Lung (tissue), 12 donors: ENCODE measurements around the gene ZFHX2. TPM values are rescaled to one million over a fixed set of nuclear protein-coding genes. Genes with fewer than 3 reads are reported as not detected.

ENCODE experiments used
- ATAC-seq: fragments of 200-7000 bp; cut with Tn5 transposase; one replicate; pipeline ENCODE4 v1.9.1; 2020; ENCODE audit warnings: moderate number of reproducible peaks; ENCODE audit not compliant: insufficient read depth, low FRiP score
- DNase-seq, 3 donors: peaks; one replicate each; pipeline ENCODE4 v3.0.0-alpha.2; 2013 to 2017
- H3K27ac ChIP-seq, 2 donors: one replicate each; pipeline ENCODE4 v1.5.1; 2013; ENCODE audit warnings: mild to moderate bottlenecking in 2 of 2, moderate library complexity in 2 of 2, control low read depth in 1 of 2, inconsistent platforms in 1 of 2, low read depth in 1 of 2, low read length in 1 of 2
- H3K27me3 ChIP-seq, 3 donors: one replicate each; pipeline ENCODE4 v1.5.1; 2013; ENCODE audit warnings: low read length in 2 of 3; ENCODE audit not compliant: control insufficient read depth in 3 of 3, insufficient read depth in 3 of 3
- H3K36me3 ChIP-seq, 4 donors: one replicate each; pipeline ENCODE4 v1.5.1; 2013; ENCODE audit warnings: low read length in 4 of 4, mild to moderate bottlenecking in 1 of 4, moderate library complexity in 1 of 4; ENCODE audit not compliant: control insufficient read depth in 4 of 4, insufficient read depth in 4 of 4
- H3K4me1 ChIP-seq, 5 donors: one replicate each; pipeline ENCODE4 v1.5.1; 2013; ENCODE audit warnings: low read length in 5 of 5, mild to moderate bottlenecking in 2 of 5, moderate library complexity in 1 of 5; ENCODE audit not compliant: control insufficient read depth in 5 of 5, insufficient read depth in 5 of 5
- H3K4me3 ChIP-seq: one replicate; pipeline ENCODE4 v1.5.1; 2013; ENCODE audit warnings: mild to moderate bottlenecking, control low read depth, moderate library complexity
- H3K9ac ChIP-seq, 2 donors: one replicate each; pipeline ENCODE4 v1.5.1; 2013; ENCODE audit warnings: low read length in 2 of 2, control low read depth in 1 of 2; ENCODE audit not compliant: insufficient read depth in 1 of 2
- H3K9me3 ChIP-seq, 4 donors: one replicate each; pipeline ENCODE4 v1.5.1; 2013; ENCODE audit warnings: low read length in 3 of 4, mild to moderate bottlenecking in 1 of 4, moderate library complexity in 1 of 4; ENCODE audit not compliant: control insufficient read depth in 4 of 4, insufficient read depth in 3 of 4
- CTCF ChIP-seq: IDR thresholded peaks from 2 replicates; pipeline ENCODE4 v1.5.1; 2012; ENCODE audit warnings: mild to moderate bottlenecking; ENCODE audit errors: control extremely low read depth, extremely low read depth
- WGBS, 2 donors: extraction: QIAGEN DNeasy Blood & Tissue Kit; methylation state at CpG; one replicate each; pipeline ENCODE4 v1.1.7; 2013; 5-methylcytosine and 5-hydroxymethylcytosine counted together
- polyA plus RNA-seq, 2 donors: library from polyadenylated mRNA; stranded (reverse); fragments of 200-250 nt; gene quantifications; one replicate each; pipeline ENCODE4 v1.2.1, GENCODE V29; 2013
- total RNA-seq, 2 donors: library from RNA; depleted of rRNA in 1 of 2; stranded (reverse); fragments of >200 nt in 1 of 2; gene quantifications; one replicate each; pipeline ENCODE4 v1.2.1, GENCODE V29; 2014 to 2021
- donor health status: control.
- donor health status: control.
- donor health status: Bipolar disorder and iron deficiency.
- donor health status: healthy.
- donor health status: DM: yes; HTN: yes; CAD: no.

ZFHX2 gene
- total and polyA plus RNA-seq, 4 donors: 0.50 to 4.5 (median 0.75) TPM

GRCh38 chr14:23470947-23471346 is 80.6 kb downstream of the ZFHX2 start:
- no peaks in the 10 kb centered on the region for H3K9me3 ChIP-seq
- DNase-seq (no peak), ATAC-seq (no peak)
- no peak for TF ChIP-seq CTCF
- 89 to 93% methylated on average over 1 of the region's 1 CpG for WGBS, 2 donors
- H3K36me3 ChIP-seq: peaks cover 14 to 35% (median 23%) of the 10 kb centered on the region in 4 donors
- H3K9ac ChIP-seq: peak overlapping the region in 1 of 2 donors; percentile 43
- peaks cover 0 to 7% (median 3%) of the 10 kb centered on the region in 5 donors for H3K4me1 ChIP-seq
- no peak overlapping the region for H3K4me3 ChIP-seq
- no peaks in the 10 kb centered on the region for H3K27me3 ChIP-seq
- H3K27ac ChIP-seq: no peak overlapping the region

Other genes with a start within 250 kb of the ZFHX2 start
- gene PPP1R3E, start 248.9 kb downstream of the ZFHX2 start, total RNA-seq: 10 to 100 TPM in 1 of 2 donors, 1 to 10 TPM in 1; 7.5 to 14.5 TPM
- 10 to 100 TPM in 1 of 2 donors, 1 to 10 TPM in 1; 7.1 to 16.4 TPM for gene PPP1R3E, start 248.9 kb downstream of the ZFHX2 start, polyA plus RNA-seq
- 10 to 100 TPM; 20.8 to 52.8 TPM for gene BCL2L2, start 244.9 kb downstream of the ZFHX2 start, total RNA-seq
- gene BCL2L2, start 244.9 kb downstream of the ZFHX2 start, polyA plus RNA-seq: 10 to 100 TPM; 31.0 to 48.6 TPM
- 100 to 1,000 TPM in 1 of 2 donors, 10 to 100 TPM in 1; 66.0 to 116 TPM for gene PABPN1, start 230.3 kb downstream of the ZFHX2 start, total RNA-seq
- 100 to 1,000 TPM in 1 of 2 donors, 10 to 100 TPM in 1; 88.8 to 183 TPM for gene PABPN1, start 230.3 kb downstream of the ZFHX2 start, polyA plus RNA-seq
- 10 to 100 TPM; 13.4 to 27.3 TPM for gene SLC22A17, start 198.9 kb downstream of the ZFHX2 start, total RNA-seq
- 1 to 10 TPM; 5.4 to 6.0 TPM for gene SLC22A17, start 198.9 kb downstream of the ZFHX2 start, polyA plus RNA-seq
- gene EFS, start 186.6 kb downstream of the ZFHX2 start, total RNA-seq: 10 to 100 TPM; 18.2 to 19.9 TPM
- 1 to 10 TPM; 6.5 to 7.3 TPM for gene EFS, start 186.6 kb downstream of the ZFHX2 start, polyA plus RNA-seq
- gene IL25, start 179.0 kb downstream of the ZFHX2 start, total RNA-seq: not detected
- gene IL25, start 179.0 kb downstream of the ZFHX2 start, polyA plus RNA-seq: not detected
- 1 to 10 TPM in 1 of 2 donors, under 1 TPM in 1; 0.55 to 2.0 TPM for gene CMTM5, start 174.7 kb downstream of the ZFHX2 start, total RNA-seq
- 1 to 10 TPM in 1 of 2 donors, under 1 TPM in 1; 0.79 to 3.3 TPM for gene CMTM5, start 174.7 kb downstream of the ZFHX2 start, polyA plus RNA-seq
- gene MYH6, start 143.5 kb downstream of the ZFHX2 start, total RNA-seq: 1 to 10 TPM in 1 of 2 donors, not detected in 1; 7.1 TPM
- gene MYH6, start 143.5 kb downstream of the ZFHX2 start, polyA plus RNA-seq: under 1 TPM; 0.25 to 0.28 TPM
- gene MYH7, start 116.1 kb downstream of the ZFHX2 start, total RNA-seq: under 1 TPM in 1 of 2 donors, not detected in 1; 0.09 TPM
- gene MYH7, start 116.1 kb downstream of the ZFHX2 start, polyA plus RNA-seq: under 1 TPM; 0.02 to 0.19 TPM
- gene NGDN, start 82.1 kb downstream of the ZFHX2 start, total RNA-seq: 10 to 100 TPM; 31.6 to 52.4 TPM
- 10 to 100 TPM; 42.0 to 47.4 TPM for gene NGDN, start 82.1 kb downstream of the ZFHX2 start, polyA plus RNA-seq
- 10 to 100 TPM; 10.7 to 22.1 TPM for gene THTPA, start 4.5 kb upstream of the ZFHX2 start, total RNA-seq
- 10 to 100 TPM in 1 of 2 donors, 1 to 10 TPM in 1; 7.7 to 17.6 TPM for gene THTPA, start 4.5 kb upstream of the ZFHX2 start, polyA plus RNA-seq
- gene AP1G2, start 16.0 kb upstream of the ZFHX2 start, total RNA-seq: 100 to 1,000 TPM in 1 of 2 donors, 10 to 100 TPM in 1; 48.0 to 104 TPM
- 100 to 1,000 TPM in 1 of 2 donors, 10 to 100 TPM in 1; 59.2 to 106 TPM for gene AP1G2, start 16.0 kb upstream of the ZFHX2 start, polyA plus RNA-seq
- gene JPH4, start 27.0 kb upstream of the ZFHX2 start, total RNA-seq: 1 to 10 TPM in 1 of 2 donors, under 1 TPM in 1; 0.23 to 3.1 TPM
- gene JPH4, start 27.0 kb upstream of the ZFHX2 start, polyA plus RNA-seq: 1 to 10 TPM in 1 of 2 donors, under 1 TPM in 1; 0.44 to 1.6 TPM
- gene DHRS2, start 84.6 kb upstream of the ZFHX2 start, total RNA-seq: under 1 TPM; 0.17 to 0.67 TPM
- under 1 TPM; 0.08 to 0.55 TPM for gene DHRS2, start 84.6 kb upstream of the ZFHX2 start, polyA plus RNA-seq